GM18951 (cell line): ENCODE data around the gene SLC16A8.

Experiments used
- POLR2A ChIP-seq: IDR thresholded peaks from 4 replicates; pipeline ENCODE4 v1.6.1; 2011; ENCODE audit warnings: mild to moderate bottlenecking; ENCODE audit not compliant: insufficient read length, insufficient read depth; ENCODE audit errors: extremely low read depth
- in situ Hi-C: fragments of 300-500 bp; cut with MboI; formaldehyde crosslinking; loops from one replicate; pipeline ENCODE4 v1.12.0; 2022; ENCODE audit warnings: low sequenced_read_pairs, mixed read lengths, inconsistent platforms; ENCODE audit not compliant: unreplicated experiment

Gene SLC16A8

GRCh38 chr22:38034278-38034882, 49.6 kb downstream of the SLC16A8 start:
- in situ Hi-C loops = no loop called here
- TF ChIP-seq POLR2A = no peak

GRCh38 chr22:38033522-38034277, 50.3 kb downstream of the SLC16A8 start:
- no peak for TF ChIP-seq POLR2A
- in situ Hi-C loops = no loop called here

- TF ChIP-seq POLR2A = no peak
- in situ Hi-C loops = no loop called here
Observed at GRCh38 chr22:38032681-38033521, 51.1 kb downstream of the SLC16A8 start.

GRCh38 chr22:38031491-38031890, 52.5 kb downstream of the SLC16A8 start:
- TF ChIP-seq POLR2A = no peak

GRCh38 chr22:38030311-38031133, 53.5 kb downstream of the SLC16A8 start:
- TF ChIP-seq POLR2A = no peak
- in situ Hi-C loops = no loop called here

More at GRCh38 chr22:38031491-38031890, 52.5 kb downstream of the SLC16A8 start:
- in situ Hi-C loops = no loop called here

- in situ Hi-C loops = no loop called here
Observed at GRCh38 chr22:38029901-38030300, 54.1 kb downstream of the SLC16A8 start.

GRCh38 chr22:38029370-38029769, 54.6 kb downstream of the SLC16A8 start:
- no peak for TF ChIP-seq POLR2A
- in situ Hi-C loops = no loop called here

More at GRCh38 chr22:38029901-38030300, 54.1 kb downstream of the SLC16A8 start:
- TF ChIP-seq POLR2A = no peak

GRCh38 chr22:38028344-38029130, 55.4 kb downstream of the SLC16A8 start:
- in situ Hi-C loops = no loop called here
- no peak for TF ChIP-seq POLR2A
